K562 (cell line): ENCODE results near the gene PRR7. TPM values are rescaled to one million over a fixed set of nuclear protein-coding genes. Genes with fewer than 3 reads are reported as not detected.

Source experiments
- ATAC-seq: fragments of 200-7000 bp; cut with Tn5 transposase; 3 replicates; pipeline ENCODE4 v1.9.1; 2020; ENCODE audit warnings: moderate library complexity
- BruUV-seq: library from RNA; stranded (reverse); fragments of 400-500 nt; replicated peaks from 2 replicates; lab custom pipeline; 2021; lab: Mats Ljungman, UMichigan
- CTCF ChIA-PET: fragments of 300-600 bp; formaldehyde crosslinking; extraction: SDS; loops from one replicate; lab custom pipeline; 2021; ENCODE audit warnings: low intra/inter-chr PET ratio; lab: Yijun Ruan, JAX
- POLR2A ChIA-PET: fragments of 300-600, 350-650 bp; sonication (Branson Sonifier 250); formaldehyde crosslinking; extraction: SDS; loops from one replicate; lab custom pipeline; 2021; ENCODE audit warnings: antibody characterized with exemption, inconsistent platforms; lab: Yijun Ruan, JAX
- DNase-seq, 4 experiments: peaks; one replicate each; pipeline versions ENCODE4 v3.0.0 to v3.0.0-alpha.2; 2011 to 2018; ENCODE audit warnings: low spot score in 3 of 4, mixed read lengths in 3 of 4; ENCODE audit errors: extremely low read depth in 1 of 4
- FAIRE-seq: peaks from 2 replicates; lab custom pipeline; 2011; peaks lifted over from hg19 to GRCh38; lab: Jason Lieb, UNC
- H2AFZ ChIP-seq: 2 replicates; pipeline ENCODE4 v1.6.0; 2011; ENCODE audit warnings: low read depth, low read length, control low read depth, inconsistent platforms
- H3K27ac ChIP-seq: fragments of 200-600 bp; 3 replicates; pipeline ENCODE4 v1.8.0; 2011; ENCODE audit warnings: low read depth, mild to moderate bottlenecking, control low read depth, inconsistent platforms, low read length, moderate library complexity, mixed read lengths; ENCODE audit errors: extremely low read depth
- H3K27me3 ChIP-seq, 2 experiments: fragments of 300-600 bp in 1 of 2; 2 replicates in 1 of 2; 3 replicates in 1 of 2; pipeline versions ENCODE4 v1.6.0 to v1.8.0; 2011; ENCODE audit warnings: inconsistent platforms in 2 of 2, low read length in 2 of 2, mild to moderate bottlenecking in 1 of 2, mixed read lengths in 1 of 2, moderate library complexity in 1 of 2; ENCODE audit not compliant: control insufficient read depth in 2 of 2, insufficient read depth in 2 of 2
- H3K36me3 ChIP-seq: fragments of 300-600 bp; 3 replicates; pipeline ENCODE4 v1.8.0; 2011; ENCODE audit warnings: mild to moderate bottlenecking, low read length, inconsistent platforms; ENCODE audit not compliant: control insufficient read depth, insufficient read depth
- H3K4me1 ChIP-seq, 2 experiments: fragments of 200-600 bp in 1 of 2; replicated peaks in 1 of 2; 2 replicates in 1 of 2; 3 replicates in 1 of 2; pipeline versions ENCODE4 v1.5.1 to v1.8.0; 2011; ENCODE audit warnings: inconsistent platforms in 2 of 2, low read length in 2 of 2, mild to moderate bottlenecking in 1 of 2, mixed read lengths in 1 of 2, moderate library complexity in 1 of 2; ENCODE audit not compliant: control insufficient read depth in 2 of 2, insufficient read depth in 2 of 2
- H3K4me2 ChIP-seq: 2 replicates; pipeline ENCODE4 v1.6.1; 2011; ENCODE audit warnings: low read length, control low read depth, inconsistent platforms, mixed read lengths; ENCODE audit not compliant: insufficient read depth
- H3K4me3 ChIP-seq: fragments of 200-600 bp; sonication (generic), shearing (Covaris generic); 2 replicates; pipeline ENCODE4 v1.5.1; 2016; ENCODE audit warnings: control low read depth, inconsistent platforms
- H3K79me2 ChIP-seq: fragments of 200-600 bp; 3 replicates; pipeline ENCODE4 v1.8.0; 2011; ENCODE audit warnings: low read length, inconsistent platforms; ENCODE audit not compliant: control insufficient read depth, insufficient read depth
- H3K9ac ChIP-seq, 2 experiments: 2 replicates each; pipeline versions ENCODE4 v1.6.0 to v1.6.1; 2011; ENCODE audit warnings: low read depth in 2 of 2, low read length in 2 of 2, control low read depth in 1 of 2, inconsistent platforms in 1 of 2, mild to moderate bottlenecking in 1 of 2, mixed read lengths in 1 of 2; ENCODE audit not compliant: insufficient read depth in 1 of 2
- H3K9me1 ChIP-seq: one replicate; pipeline ENCODE4 v1.6.0; 2011; ENCODE audit warnings: inconsistent platforms, mild to moderate bottlenecking, low read length, moderate library complexity; ENCODE audit not compliant: control insufficient read depth, insufficient read depth
- H3K9me3 ChIP-seq: replicated peaks from 2 replicates; pipeline ENCODE4 v1.5.1; 2011; ENCODE audit warnings: low read depth, low read length, inconsistent platforms; ENCODE audit not compliant: control insufficient read depth, insufficient read depth
- H4K20me1 ChIP-seq: replicated peaks from 2 replicates; pipeline ENCODE4 v1.6.1; 2011; ENCODE audit warnings: low read length, inconsistent platforms, mixed read lengths; ENCODE audit not compliant: control insufficient read depth, insufficient read depth
- COPS2 ChIP-seq: fragments of 450-650 bp; conservative IDR thresholded peaks from 2 replicates; pipeline ENCODE4 v1.6.1; 2016; ENCODE audit warnings: mild to moderate bottlenecking, moderate library complexity
- HMGN3 ChIP-seq: IDR thresholded peaks from 2 replicates; pipeline ENCODE4 v1.6.1; 2011; ENCODE audit warnings: borderline replicate concordance, low read depth, mild to moderate bottlenecking, mixed read lengths, low read length; ENCODE audit not compliant: insufficient read length; ENCODE audit errors: extremely low read depth
- TAF15 ChIP-seq: fragments of 200-400 bp; formaldehyde crosslinking; IDR thresholded peaks from 2 replicates; pipeline ENCODE4 v1.6.1; 2017; ENCODE audit warnings: mild to moderate bottlenecking, low read depth, low read length, moderate library complexity
- TAF7 ChIP-seq: fragments of 450-650 bp; IDR thresholded peaks from 2 replicates; pipeline ENCODE4 v1.6.1; 2016; ENCODE audit warnings: missing genetic modification characterization, missing compliant biosample characterization
- TBL1XR1 ChIP-seq, 2 experiments: IDR thresholded peaks; 2 replicates each; pipeline ENCODE4 v1.6.1; 2012; ENCODE audit warnings: improper control_type of control experiment in 2 of 2, low read length in 2 of 2, mild to moderate bottlenecking in 1 of 2
- WHSC1 ChIP-seq: IDR thresholded peaks from one replicate; pipeline ENCODE4 v1.6.1; 2012; ENCODE audit warnings: low read length, control low read depth, inconsistent platforms
- WGBS: fragments of 100-300 bp; shearing (Covaris generic); methylation state at CpG from one replicate; pipeline ENCODE4 v1.1.6; 2016; ENCODE audit warnings: low coverage, mixed read lengths; ENCODE audit not compliant: insufficient coverage; ENCODE audit errors: missing lambda C conversion rate; 5-methylcytosine and 5-hydroxymethylcytosine counted together
- in situ Hi-C: fragments of 300-500 bp; cut with MboI; formaldehyde crosslinking; loops from 4 replicates; pipeline ENCODE4 v1.15.0; 2018; ENCODE audit warnings: inconsistent platforms, mixed read lengths
- intact Hi-C: fragments of 100-400 bp; cut with micrococcal nuclease; formaldehyde crosslinking; loops from 2 replicates; pipeline ENCODE4 v1.14.2; 2022
- polyA plus RNA-seq, 8 experiments: library from polyadenylated mRNA; depleted of rRNA in 4 of 8; stranded (reverse) in 5 of 8; unstranded in 3 of 8; fragments of >200 nt; fragmentation: Nextera tagmentation in 2 of 8; fragmentation: Illumina TruSeq in 1 of 8; extraction: Ambion mirVana in 2 of 8; extraction: Trizol in 1 of 8; gene quantifications; 2 replicates each; pipeline versions ENCODE4 v1.2.1 to v1.2.3, GENCODE V29; 2011 to 2014; ENCODE audit warnings: inconsistent platforms in 1 of 8, missing spikeins in 1 of 8
- total RNA-seq, 7 experiments: library from RNA; depleted of rRNA in 6 of 7; stranded (reverse); fragments of >200 nt in 6 of 7; fragmentation: Illumina TruSeq in 2 of 7; extraction: Trizol in 2 of 7; gene quantifications; 2 replicates each; pipeline versions ENCODE4 v1.2.1 to v1.2.3, GENCODE V29; 2011 to 2021; ENCODE audit warnings: low replicate concordance in 1 of 7

PRR7 gene
- total and polyA plus RNA-seq, 9 of the 15 experiments (the other 6 are each of a cell fraction or from before 2014, with no cell fraction given): 0.80 to 11.3 (median 10.4) TPM; not detected in 4

GRCh38 chr5:177479774-177480173 is 33.2 kb downstream of the PRR7 start:
- no peak overlapping the region for H2AFZ ChIP-seq
- in situ Hi-C loops (no loop called here), intact Hi-C loops (no loop called here)
- TF ChIP-seq COPS2: no peak
- no peak for TF ChIP-seq TAF15
- TF ChIP-seq WHSC1: no peak
- no peak for TF ChIP-seq TAF7 (tag)
- no peak for TF ChIP-seq TBL1XR1 (IDR thresholded peaks at IDR 0.05; ENCODE audit: low read length in 2 of 2)
- TF ChIP-seq HMGN3: no peak
- peak overlapping the region; percentile 62; the same call in 2 of the 3 replicates for H3K27ac ChIP-seq
- no peak overlapping the region for H3K4me3 ChIP-seq
- DNase-seq: no peak
- no peak for ATAC-seq
- 82% methylated on average over 14 of the region's 14 CpGs for WGBS
- H3K36me3 ChIP-seq: peaks cover 24% of the 10 kb centered on the region; the same call in 2 of the 3 replicates
- ChIA-PET CTCF (no interaction called here), POLR2A (interaction anchor here (0.9 to 5.4 kb wide), 8 partner anchors 8 to 112 kb away, joined by 3 to 30 read pairs (median 4); no protein-coding TSS in a partner anchor)
- peak overlapping the region; percentile 33 to 78; a peak in 2 of 4 replicates for H3K9ac ChIP-seq
- H3K4me2 ChIP-seq: no peak overlapping the region
- H3K4me1 ChIP-seq: peaks cover 28 to 44% of the 10 kb centered on the region in 2 experiments
- no peak for FAIRE-seq
- BruUV-seq: no TSS peak
- no peaks in the 10 kb centered on the region for H3K79me2 ChIP-seq
- H3K27me3 ChIP-seq: no peaks in the 10 kb centered on the region
- H4K20me1 ChIP-seq: no peaks in the 10 kb centered on the region
- H3K9me1 ChIP-seq: no peaks in the 10 kb centered on the region
- no peaks in the 10 kb centered on the region for H3K9me3 ChIP-seq
